Duodenal mucosa (tissue), 2 donors: ENCODE measurements around the gene TRIM74.
"Not testable (repeated sequence)": the region's sequence is repeated elsewhere in the genome, so short reads cannot be mapped to it uniquely, and the experiment has no call there.

Source experiments
- H3K27ac ChIP-seq: one replicate; pipeline ENCODE4 v1.7.0; 2013; ENCODE audit warnings: low read depth, low read length
- H3K27me3 ChIP-seq, 2 donors: one replicate each; pipeline ENCODE4 v1.7.0; 2013; ENCODE audit warnings: low read length in 2 of 2, control low read depth in 1 of 2; ENCODE audit not compliant: insufficient read depth in 2 of 2, control insufficient read depth in 1 of 2
- H3K36me3 ChIP-seq, 2 donors: one replicate each; pipeline ENCODE4 v1.7.0; 2013; ENCODE audit warnings: low read length in 2 of 2, control low read depth in 1 of 2; ENCODE audit not compliant: insufficient read depth in 2 of 2, control insufficient read depth in 1 of 2
- H3K4me1 ChIP-seq, 2 donors: one replicate each; pipeline ENCODE4 v1.7.0; 2013; ENCODE audit warnings: low read length in 2 of 2, control low read depth in 1 of 2; ENCODE audit not compliant: insufficient read depth in 2 of 2, control insufficient read depth in 1 of 2
- H3K4me3 ChIP-seq, 2 donors: one replicate each; pipeline ENCODE4 v1.7.0; 2013; ENCODE audit warnings: low read length in 2 of 2, low read depth in 1 of 2
- H3K9ac ChIP-seq, 2 donors: one replicate each; pipeline ENCODE4 v1.7.0; 2013; ENCODE audit warnings: low read length in 2 of 2, low read depth in 1 of 2
- H3K9me3 ChIP-seq, 2 donors: one replicate each; pipeline ENCODE4 v1.7.0; 2013; ENCODE audit warnings: low read length in 2 of 2, control low read depth in 1 of 2; ENCODE audit not compliant: control insufficient read depth in 1 of 2

Gene TRIM74

GRCh38 chr7:72913750-72914149 is 55.5 kb downstream of the TRIM74 start:
- H3K9ac ChIP-seq, H3K4me3 ChIP-seq, H3K9me3 ChIP-seq, H3K27ac ChIP-seq, H3K4me1 ChIP-seq, H3K27me3 ChIP-seq: not testable (repeated sequence)
- peaks cover 7 to 28% of the 10 kb centered on the region in 2 donors for H3K36me3 ChIP-seq

GRCh38 chr7:72911395-72911794 is 57.9 kb downstream of the TRIM74 start:
- H3K4me1 ChIP-seq, H3K4me3 ChIP-seq, H3K27me3 ChIP-seq, H3K9ac ChIP-seq, H3K27ac ChIP-seq, H3K9me3 ChIP-seq: not testable (repeated sequence)
- H3K36me3 ChIP-seq = peaks cover 7 to 23% of the 10 kb centered on the region in 2 donors
